Measurements from ENCODE around the gene SF3B4. TPM values are rescaled to one million over a fixed set of nuclear protein-coding genes. Genes with fewer than 3 reads are reported as not detected.

SF3B4 gene
- total and polyA plus RNA-seq, 2 of the 13 experiments (the other 11 are each of a cell fraction or from before 2014, with no cell fraction given) = 13.8 to 14.8 TPM

DNA sequence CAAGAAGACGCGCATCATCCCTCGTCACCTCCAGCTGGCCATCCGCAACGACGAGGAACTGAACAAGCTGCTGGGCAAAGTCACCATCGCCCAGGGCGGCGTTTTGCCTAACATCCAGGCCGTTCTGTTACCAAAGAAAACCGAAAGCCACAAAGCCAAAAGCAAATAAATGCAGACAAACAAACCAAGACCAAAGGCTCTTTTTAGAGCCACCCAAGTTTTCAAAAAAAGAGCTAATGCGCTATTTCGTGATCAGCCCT lies 40.5 kb downstream of the SF3B4 start (continued):
- TF ChIP-seq AFF4 (CRISPR knock-in tag; IDR thresholded peaks at IDR 0.05) (0 out of 2 replicates have a peak, but pooled peaks have one; percentile 89), ELF4 (CRISPR knock-in tag; IDR thresholded peaks at IDR 0.05; ENCODE audit: borderline replicate concordance) (0 out of 2 replicates have a peak, but pooled peaks have one; percentile 25), SSRP1 (CRISPR knock-in tag; IDR thresholded peaks at IDR 0.05) (0 out of 2 replicates have a peak, but pooled peaks have one; percentile 40), ZSCAN9 (CRISPR knock-in tag; IDR thresholded peaks at IDR 0.05; ENCODE audit: borderline replicate concordance) (0 out of 2 replicates have a peak, but pooled peaks have one; percentile 10), GLI4 (CRISPR knock-in tag; IDR thresholded peaks at IDR 0.05; ENCODE audit: borderline replicate concordance) (peak; percentile 5; the same call in 1 of the 2 replicates), KAT7 (CRISPR knock-in tag; IDR thresholded peaks at IDR 0.05; ENCODE audit: borderline replicate concordance) (0 out of 2 replicates have a peak, but pooled peaks have one; percentile 10), ZNF503 (CRISPR knock-in tag; IDR thresholded peaks at IDR 0.05) (peak; percentile 66), MIXL1 (CRISPR knock-in tag; IDR thresholded peaks at IDR 0.05) (0 out of 2 replicates have a peak, but pooled peaks have one; percentile 0), ZNF674 (CRISPR knock-in tag; IDR thresholded peaks at IDR 0.05; ENCODE audit: low read depth) (0 out of 2 replicates have a peak, but pooled peaks have one; percentile 31), ZNF574 (CRISPR knock-in tag; IDR thresholded peaks at IDR 0.05) (0 out of 2 replicates have a peak, but pooled peaks have one; percentile 14)
- TF ChIP-seq, protein P1, sequence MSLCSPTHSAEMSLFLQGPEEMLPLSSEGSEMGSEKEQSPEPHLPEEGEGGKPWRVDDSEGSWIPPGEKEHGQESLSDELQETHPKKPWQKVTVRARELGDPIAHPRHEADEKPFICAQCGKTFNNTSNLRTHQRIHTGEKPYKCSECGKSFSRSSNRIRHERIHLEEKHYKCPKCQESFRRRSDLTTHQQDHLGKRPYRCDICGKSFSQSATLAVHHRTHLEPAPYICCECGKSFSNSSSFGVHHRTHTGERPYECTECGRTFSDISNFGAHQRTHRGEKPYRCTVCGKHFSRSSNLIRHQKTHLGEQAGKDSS (CRISPR knock-in tag; IDR thresholded peaks at IDR 0.05; ENCODE audit: borderline replicate concordance, low read depth) = 0 out of 2 replicates have a peak, but pooled peaks have one; percentile 14
- TF ChIP-seq, protein P2, sequence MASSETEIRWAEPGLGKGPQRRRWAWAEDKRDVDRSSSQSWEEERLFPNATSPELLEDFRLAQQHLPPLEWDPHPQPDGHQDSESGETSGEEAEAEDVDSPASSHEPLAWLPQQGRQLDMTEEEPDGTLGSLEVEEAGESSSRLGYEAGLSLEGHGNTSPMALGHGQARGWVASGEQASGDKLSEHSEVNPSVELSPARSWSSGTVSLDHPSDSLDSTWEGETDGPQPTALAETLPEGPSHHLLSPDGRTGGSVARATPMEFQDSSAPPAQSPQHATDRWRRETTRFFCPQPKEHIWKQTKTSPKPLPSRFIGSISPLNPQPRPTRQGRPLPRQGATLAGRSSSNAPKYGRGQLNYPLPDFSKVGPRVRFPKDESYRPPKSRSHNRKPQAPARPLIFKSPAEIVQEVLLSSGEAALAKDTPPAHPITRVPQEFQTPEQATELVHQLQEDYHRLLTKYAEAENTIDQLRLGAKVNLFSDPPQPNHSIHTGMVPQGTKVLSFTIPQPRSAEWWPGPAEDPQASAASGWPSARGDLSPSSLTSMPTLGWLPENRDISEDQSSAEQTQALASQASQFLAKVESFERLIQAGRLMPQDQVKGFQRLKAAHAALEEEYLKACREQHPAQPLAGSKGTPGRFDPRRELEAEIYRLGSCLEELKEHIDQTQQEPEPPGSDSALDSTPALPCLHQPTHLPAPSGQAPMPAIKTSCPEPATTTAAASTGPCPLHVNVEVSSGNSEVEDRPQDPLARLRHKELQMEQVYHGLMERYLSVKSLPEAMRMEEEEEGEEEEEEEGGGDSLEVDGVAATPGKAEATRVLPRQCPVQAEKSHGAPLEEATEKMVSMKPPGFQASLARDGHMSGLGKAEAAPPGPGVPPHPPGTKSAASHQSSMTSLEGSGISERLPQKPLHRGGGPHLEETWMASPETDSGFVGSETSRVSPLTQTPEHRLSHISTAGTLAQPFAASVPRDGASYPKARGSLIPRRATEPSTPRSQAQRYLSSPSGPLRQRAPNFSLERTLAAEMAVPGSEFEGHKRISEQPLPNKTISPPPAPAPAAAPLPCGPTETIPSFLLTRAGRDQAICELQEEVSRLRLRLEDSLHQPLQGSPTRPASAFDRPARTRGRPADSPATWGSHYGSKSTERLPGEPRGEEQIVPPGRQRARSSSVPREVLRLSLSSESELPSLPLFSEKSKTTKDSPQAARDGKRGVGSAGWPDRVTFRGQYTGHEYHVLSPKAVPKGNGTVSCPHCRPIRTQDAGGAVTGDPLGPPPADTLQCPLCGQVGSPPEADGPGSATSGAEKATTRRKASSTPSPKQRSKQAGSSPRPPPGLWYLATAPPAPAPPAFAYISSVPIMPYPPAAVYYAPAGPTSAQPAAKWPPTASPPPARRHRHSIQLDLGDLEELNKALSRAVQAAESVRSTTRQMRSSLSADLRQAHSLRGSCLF (CRISPR knock-in tag; IDR thresholded peaks at IDR 0.05; ENCODE audit: borderline replicate concordance) = 0 out of 2 replicates have a peak, but pooled peaks have one; percentile 63

All from HepG2 (cell line).